Measurements from ENCODE around the gene RIPK1.
A peak's percentile ranks its signal among the peaks of the same experiment; 100 is the strongest.

RIPK1 gene

GRCh38 chr6:3162067-3162497 lies 93.8 kb downstream of the RIPK1 start:
- H3K4me1 ChIP-seq (ENCODE audit: control insufficient read depth, insufficient read depth, low read length) = peaks cover 31% of the 10 kb centered on the region
- no peaks in the 10 kb centered on the region for H3K9me3 ChIP-seq (ENCODE audit: control insufficient read depth, insufficient read depth, low read length)
- H3K9ac ChIP-seq (ENCODE audit: low read depth, low read length) = peak overlapping the region; percentile 70
- H3K27me3 ChIP-seq (ENCODE audit: control insufficient read depth, insufficient read depth, low read length) = no peaks in the 10 kb centered on the region
- peak overlapping the region; percentile 72 for H3K4me3 ChIP-seq (ENCODE audit: low read depth, low read length)
- no peaks in the 10 kb centered on the region for H3K36me3 ChIP-seq (ENCODE audit: control insufficient read depth, insufficient read depth, low read length)

GRCh38 chr6:3162565-3163247 lies 94.4 kb downstream of the RIPK1 start:
- H3K4me3 ChIP-seq (ENCODE audit: low read depth, low read length) = peak overlapping the region; percentile 72
- H3K36me3 ChIP-seq (ENCODE audit: control insufficient read depth, insufficient read depth, low read length) = no peaks in the 10 kb centered on the region
- H3K4me1 ChIP-seq (ENCODE audit: control insufficient read depth, insufficient read depth, low read length) = peaks cover 31% of the 10 kb centered on the region
- H3K9me3 ChIP-seq (ENCODE audit: control insufficient read depth, insufficient read depth, low read length) = no peaks in the 10 kb centered on the region
- H3K9ac ChIP-seq (ENCODE audit: low read depth, low read length) = peak overlapping the region; percentile 70
- no peaks in the 10 kb centered on the region for H3K27me3 ChIP-seq (ENCODE audit: control insufficient read depth, insufficient read depth, low read length)

GRCh38 chr6:3163248-3163594 lies 94.9 kb downstream of the RIPK1 start:
- H3K4me3 ChIP-seq (ENCODE audit: low read depth, low read length) = peak overlapping the region; percentile 18
- no peak overlapping the region for H3K9ac ChIP-seq (ENCODE audit: low read depth, low read length)
- peaks cover 31% of the 10 kb centered on the region for H3K4me1 ChIP-seq (ENCODE audit: control insufficient read depth, insufficient read depth, low read length)
- no peaks in the 10 kb centered on the region for H3K9me3 ChIP-seq (ENCODE audit: control insufficient read depth, insufficient read depth, low read length)
- no peaks in the 10 kb centered on the region for H3K27me3 ChIP-seq (ENCODE audit: control insufficient read depth, insufficient read depth, low read length)
- H3K36me3 ChIP-seq (ENCODE audit: control insufficient read depth, insufficient read depth, low read length) = no peaks in the 10 kb centered on the region

GRCh38 chr6:3164388-3164787 lies 96.1 kb downstream of the RIPK1 start:
- Histone ChIP-seq H3K27me3 (ENCODE audit: control insufficient read depth, insufficient read depth, low read length) (no peaks in the 10 kb centered on the region), H3K36me3 (ENCODE audit: control insufficient read depth, insufficient read depth, low read length) (no peaks in the 10 kb centered on the region), H3K9ac (ENCODE audit: low read depth, low read length) (no peak overlapping the region), H3K4me3 (ENCODE audit: low read depth, low read length) (no peak overlapping the region), H3K9me3 (ENCODE audit: control insufficient read depth, insufficient read depth, low read length) (no peaks in the 10 kb centered on the region), H3K4me1 (ENCODE audit: control insufficient read depth, insufficient read depth, low read length) (peaks cover 28% of the 10 kb centered on the region)
